ENCODE measurements around the gene ZFHX2. TPM values are rescaled to one million over a fixed set of nuclear protein-coding genes. Genes with fewer than 3 reads are reported as not detected.

Gene ZFHX2
- total and polyA plus RNA-seq, 2 of the 4 experiments (the other 2 are of a cell fraction) = 0.18 to 0.53 TPM

- H3K36me3 ChIP-seq (ENCODE audit: control insufficient read depth, insufficient read depth, low read length) = no peaks in the 10 kb centered on the region
- H3K27ac ChIP-seq (ENCODE audit: insufficient read depth, low read length) = no peak overlapping the region
- no peaks in the 10 kb centered on the region for H3K9me3 ChIP-seq (ENCODE audit: control insufficient read depth, insufficient read depth, low read length)
- H2BK5ac ChIP-seq (ENCODE audit: low read depth, low read length, poor library complexity, severe bottlenecking) = no peak overlapping the region
- ATAC-seq (ENCODE audit: low read depth) (no peak), DNase-seq (no peak)
- H2BK20ac ChIP-seq (ENCODE audit: low read depth, low read length) = no peak overlapping the region
- H4K5ac ChIP-seq (ENCODE audit: low read depth, low read length) = peak overlapping the region; percentile 89
- no CpG with 5 or more reads among the region's 2 CpGs for WGBS, 2 experiments (ENCODE audit: extremely low coverage in 2 of 2, insufficient read length in 1 of 2)
- no peak overlapping the region for H3K23ac ChIP-seq (ENCODE audit: low read depth, low read length)
- no peak overlapping the region for H2BK15ac ChIP-seq (ENCODE audit: low read depth, low read length)
- in situ Hi-C loops (cut with MboI; ENCODE audit: low sequenced_read_pairs) (no loop called here), intact Hi-C loops (cut with micrococcal nuclease) (no loop called here), dilution Hi-C loops (cut with HindIII; ENCODE audit: low sequenced_read_pairs, unreplicated experiment) (no loop called here)
- H4K8ac ChIP-seq (ENCODE audit: low read depth in 2 of 2, low read length in 2 of 2) = peak overlapping the region; percentile 97 to 98
- no peak overlapping the region for H2BK120ac ChIP-seq (ENCODE audit: low read depth, low read length)
- H4K20me1 ChIP-seq (ENCODE audit: insufficient read depth, low read length) = no peaks in the 10 kb centered on the region
- ChIA-PET POLR2A (ENCODE audit: unreplicated experiment) (no interaction called here), CTCF (interaction anchor here (1.0 to 1.1 kb wide), 2 partner anchors 8 to 21 kb away, joined by 3 to 4 read pairs; no protein-coding TSS in a partner anchor)
- H3K18ac ChIP-seq (ENCODE audit: low read depth, low read length) = no peak overlapping the region
- H3K14ac ChIP-seq (replicated peaks; ENCODE audit: low read depth, low read length) = no peak overlapping the region
- no peak overlapping the region for H2AK9ac ChIP-seq (replicated peaks; ENCODE audit: low read depth, low read length, poor library complexity)
- peak overlapping the region; percentile 34 for H3K9ac ChIP-seq (ENCODE audit: low read depth, low read length)
- H3K9me1 ChIP-seq (ENCODE audit: insufficient read depth, low read length) = peaks cover 10% of the 10 kb centered on the region; the same call in 1 of the 2 replicates
- peak overlapping the region; percentile 94 for H2AFZ ChIP-seq (replicated peaks; ENCODE audit: low read length, poor library complexity)
- no peak overlapping the region for H2AK5ac ChIP-seq (ENCODE audit: low read depth, low read length)
- TF ChIP-seq RAD21 (IDR thresholded peaks at IDR 0.05; ENCODE audit: low read length) (no peak), SMC3 (IDR thresholded peaks at IDR 0.05; ENCODE audit: low read depth, low read length) (no peak)
- H3K56ac ChIP-seq (ENCODE audit: extremely low read depth, insufficient read depth, low read length) = no peak overlapping the region
- peak overlapping the region; percentile 92 for H3K4me2 ChIP-seq (ENCODE audit: low read depth, low read length)
- H3K27me3 ChIP-seq (ENCODE audit: control insufficient read depth, insufficient read depth, low read length) = peaks cover 26% of the 10 kb centered on the region
- 0 out of 2 replicates have a peak overlapping the region, but pooled peaks have one; percentile 67 for H3K4ac ChIP-seq (ENCODE audit: low read depth, low read length)
- no peaks in the 10 kb centered on the region; a peak in 1 of 4 replicates for H3K79me1 ChIP-seq (ENCODE audit: low read depth in 1 of 2, low read length in 2 of 2)
- H3K4me3 ChIP-seq (ENCODE audit: insufficient read depth, low read depth, low read length) = peak overlapping the region; percentile 63; the same call in 1 of the 2 replicates
- H3K4me1 ChIP-seq (ENCODE audit: control insufficient read depth, insufficient read depth, low read length) = peaks cover 2% of the 10 kb centered on the region; the same call in 1 of the 2 replicates
- BruUV-seq (replicated peaks) = no TSS peak
- H4K91ac ChIP-seq (ENCODE audit: insufficient read depth, low read depth, low read length) = no peak overlapping the region
These were observed 16.5 kb upstream of the ZFHX2 start for GRCh38 chr14:23568021-23568599.
